Measurements from ENCODE around the gene LIPT1.
"Not testable (repeated sequence)": the region's sequence is repeated elsewhere in the genome, so short reads cannot be mapped to it uniquely, and the experiment has no call there.

The LIPT1 gene

GRCh38 chr2:99171377-99172140 is 16.8 kb downstream of the LIPT1 start:
- no peak for DNase-seq (ENCODE audit: low read depth, low spot score)

- peak; percentile 86 for DNase-seq (ENCODE audit: low read depth, low spot score)
Measured at GRCh38 chr2:99180755-99181623, 26.2 kb downstream of the LIPT1 start, which contains the start of the genes MITD1 and MRPL30. Gene MITD1, minus strand, starts transcription at chr2:99181058. Its CDS starts 77 bp downstream, at chr2:99180981. Gene MRPL30, plus strand, starts transcription at chr2:99181184. Its CDS starts 5,020 bp downstream, at chr2:99186204.

- no peak for DNase-seq (ENCODE audit: low read depth, low spot score)
Measured at GRCh38 chr2:99181624-99182000, 26.8 kb downstream of the LIPT1 start.

- DNase-seq (ENCODE audit: low read depth, low spot score), result no peak
Measured at GRCh38 chr2:99183025-99183424, 28.3 kb downstream of the LIPT1 start.

- DNase-seq (ENCODE audit: low read depth, low spot score), result no peak
Measured at GRCh38 chr2:99184811-99185210, 30.0 kb downstream of the LIPT1 start.

GRCh38 chr2:99187011-99187410 is 32.2 kb downstream of the LIPT1 start:
- DNase-seq (ENCODE audit: low read depth, low spot score), result no peak

- no peak for DNase-seq (ENCODE audit: low read depth, low spot score)
Measured at GRCh38 chr2:99188357-99188756, 33.6 kb downstream of the LIPT1 start.

- no peak for DNase-seq (ENCODE audit: low read depth, low spot score)
Measured at GRCh38 chr2:99190548-99190947, 35.8 kb downstream of the LIPT1 start.

GRCh38 chr2:99192364-99192763 is 37.6 kb downstream of the LIPT1 start:
- not testable (repeated sequence) for DNase-seq (ENCODE audit: low read depth, low spot score)

- no peak for DNase-seq (ENCODE audit: low read depth, low spot score)
Measured at GRCh38 chr2:99198103-99198841, 43.5 kb downstream of the LIPT1 start.

GRCh38 chr2:99200076-99200800 is 45.5 kb downstream of the LIPT1 start:
- DNase-seq (ENCODE audit: low read depth, low spot score), result no peak

GRCh38 chr2:99201959-99202678 is 47.4 kb downstream of the LIPT1 start:
- no peak for DNase-seq (ENCODE audit: low read depth, low spot score)

GRCh38 chr2:99205491-99205890 is 50.7 kb downstream of the LIPT1 start:
- DNase-seq (ENCODE audit: low read depth, low spot score), result no peak
